GM19240 (cell line): ENCODE results near the gene SHANK1.
A peak's percentile ranks its signal among the peaks of the same experiment; 100 is the strongest.

Experiments used
- DNase-seq: peaks from one replicate; pipeline ENCODE4 v3.0.0; 2011; ENCODE audit warnings: low spot score; ENCODE audit not compliant: insufficient read length

SHANK1 gene

GRCh38 chr19:50712833-50713232 lies 6.8 kb downstream of the SHANK1 start:
- DNase-seq: no peak

- no peak for DNase-seq
These were observed 7.8 kb downstream of the SHANK1 start for GRCh38 chr19:50711805-50712204.

GRCh38 chr19:50711196-50711595 lies 8.4 kb downstream of the SHANK1 start:
- DNase-seq: no peak

GRCh38 chr19:50710612-50711011 lies 9.0 kb downstream of the SHANK1 start:
- no peak for DNase-seq

GRCh38 chr19:50710094-50710493 lies 9.5 kb downstream of the SHANK1 start:
- DNase-seq: no peak

GRCh38 chr19:50708179-50708879 lies 11.3 kb downstream of the SHANK1 start:
- no peak for DNase-seq

- no peak for DNase-seq
These were observed 13.2 kb downstream of the SHANK1 start for GRCh38 chr19:50706387-50706786.

- peak; percentile 78 for DNase-seq
These were observed 14.1 kb downstream of the SHANK1 start for GRCh38 chr19:50705422-50706019.

- no peak for DNase-seq
These were observed 15.4 kb downstream of the SHANK1 start for GRCh38 chr19:50703915-50704796.

- DNase-seq: no peak
These were observed 16.5 kb downstream of the SHANK1 start for GRCh38 chr19:50702871-50703829.

GRCh38 chr19:50702158-50702870 lies 17.3 kb downstream of the SHANK1 start:
- no peak for DNase-seq

GRCh38 chr19:50701367-50701985 lies 18.1 kb downstream of the SHANK1 start:
- DNase-seq: no peak

- DNase-seq: no peak
These were observed 22.0 kb downstream of the SHANK1 start for GRCh38 chr19:50697414-50698124.

- no peak for DNase-seq
These were observed 23.5 kb downstream of the SHANK1 start for GRCh38 chr19:50696094-50696483.

- no peak for DNase-seq
These were observed 24.1 kb downstream of the SHANK1 start for GRCh38 chr19:50695251-50696093.

GRCh38 chr19:50694815-50695145 lies 24.8 kb downstream of the SHANK1 start:
- no peak for DNase-seq

- DNase-seq: no peak
These were observed 26.3 kb downstream of the SHANK1 start for GRCh38 chr19:50693064-50693975.

- no peak for DNase-seq
These were observed 29.2 kb downstream of the SHANK1 start for GRCh38 chr19:50690439-50690838.
